NCI-H82 treated with DMSO at 0.1 percent for 48 hours (cell line): ENCODE data around the gene MBD3.
"Not testable (repeated sequence)": the region's sequence is repeated elsewhere in the genome, so short reads cannot be mapped to it uniquely, and the experiment has no call there.

Source experiments
- DNase-seq: peaks from one replicate; lab custom pipeline; 2025; ENCODE audit not compliant: unreplicated experiment; lab: John Stamatoyannopoulos, UW

The MBD3 gene

GRCh38 chr19:1592755-1593500 lies at the start of gene MBD3:
Gene MBD3, minus strand, starts transcription at chr19:1592865. Its CDS starts 234 bp downstream, at chr19:1592631.
- DNase-seq, result peak; percentile 69

GRCh38 chr19:1640893-1641448 lies 48.3 kb upstream of the MBD3 start:
- not testable (repeated sequence) for DNase-seq

- no peak for DNase-seq
Observed at GRCh38 chr19:1636325-1637236, 43.9 kb upstream of the MBD3 start.

GRCh38 chr19:1634938-1635243 lies 42.2 kb upstream of the MBD3 start:
- no peak for DNase-seq

GRCh38 chr19:1634242-1634937 lies 41.7 kb upstream of the MBD3 start:
- DNase-seq, result no peak

DNA sequence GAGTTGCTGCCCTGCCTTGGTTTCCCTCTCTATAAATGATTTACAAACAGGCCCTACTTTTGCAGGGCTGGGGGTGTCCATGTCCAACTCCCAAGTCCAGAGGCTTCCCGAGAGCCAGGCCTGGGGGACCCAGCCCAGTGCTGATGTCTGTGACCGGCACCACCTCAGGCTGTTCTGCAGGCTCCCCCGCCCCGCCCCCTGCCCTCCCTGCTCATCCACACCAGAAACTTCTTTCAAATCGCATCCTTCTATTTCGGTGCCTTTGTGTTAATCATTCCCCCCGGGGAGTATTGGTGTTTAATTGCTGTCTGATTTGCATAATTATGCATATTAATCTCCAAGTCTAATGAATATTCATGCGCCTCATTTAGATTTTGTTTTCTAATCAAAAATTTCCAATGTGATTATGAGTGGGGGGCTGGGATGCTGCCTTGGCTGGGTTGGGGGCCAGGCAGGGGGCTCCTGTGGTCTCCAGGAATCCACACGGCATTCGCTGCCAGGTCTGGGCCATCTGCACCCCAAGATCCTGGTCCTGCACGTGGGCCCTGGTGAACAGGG lies 40.7 kb upstream of the MBD3 start:
- DNase-seq, result no peak

- DNase-seq, result no peak
Observed at GRCh38 chr19:1632462-1633268, 40.0 kb upstream of the MBD3 start.

GRCh38 chr19:1631557-1632100 lies 39.0 kb upstream of the MBD3 start:
- no peak for DNase-seq

- no peak for DNase-seq
Observed at GRCh38 chr19:1630811-1631210, 38.1 kb upstream of the MBD3 start.

DNA sequence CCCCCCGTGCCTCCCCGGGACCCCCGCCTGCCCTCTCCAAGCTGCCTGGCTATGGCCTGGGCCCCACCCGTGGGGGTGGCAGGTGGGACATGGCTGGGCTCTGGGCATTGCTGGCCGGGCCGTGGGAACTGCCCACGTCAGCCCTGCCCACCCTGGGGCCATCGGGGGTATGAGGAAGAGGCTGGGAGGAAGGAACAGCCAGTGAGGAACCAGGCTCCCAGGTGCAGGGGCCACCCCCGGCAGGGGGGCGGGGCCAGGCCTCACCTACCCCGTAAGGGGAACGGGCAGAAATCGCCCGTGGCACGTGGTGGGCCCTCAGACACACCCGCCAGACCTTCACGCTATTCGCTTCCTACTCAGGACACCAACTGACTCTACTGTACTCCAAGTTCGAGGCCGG lies 37.3 kb upstream of the MBD3 start:
- DNase-seq, result no peak

GRCh38 chr19:1629256-1629808 lies 36.7 kb upstream of the MBD3 start:
- no peak for DNase-seq

DNA sequence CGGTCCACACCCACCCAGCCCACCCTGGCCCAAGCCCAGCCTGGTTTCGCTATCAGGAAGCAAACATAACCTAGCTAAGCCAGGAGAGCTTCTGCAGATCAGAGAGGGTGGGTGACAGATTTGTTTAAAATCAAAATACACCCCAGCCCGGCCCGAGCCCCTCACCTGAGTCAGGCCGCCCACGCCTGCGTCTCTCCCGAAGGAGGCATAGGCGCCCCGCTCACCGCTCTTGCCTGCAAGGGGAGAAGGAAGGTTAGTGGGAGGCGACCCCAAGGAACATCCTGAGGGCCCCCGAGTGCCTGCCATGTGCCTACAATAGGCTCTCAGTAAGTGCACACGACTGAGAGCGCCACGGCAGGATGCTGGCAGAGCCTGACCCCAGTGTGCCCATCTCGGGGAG lies 34.5 kb upstream of the MBD3 start:
- no peak for DNase-seq

GRCh38 chr19:1626417-1627010 lies 33.8 kb upstream of the MBD3 start:
- no peak for DNase-seq

GRCh38 chr19:1624458-1624857 lies 31.8 kb upstream of the MBD3 start:
- no peak for DNase-seq

- no peak for DNase-seq
Observed at GRCh38 chr19:1622541-1622940, 29.9 kb upstream of the MBD3 start.

- DNase-seq, result no peak
Observed at GRCh38 chr19:1622007-1622406, 29.3 kb upstream of the MBD3 start.

DNA sequence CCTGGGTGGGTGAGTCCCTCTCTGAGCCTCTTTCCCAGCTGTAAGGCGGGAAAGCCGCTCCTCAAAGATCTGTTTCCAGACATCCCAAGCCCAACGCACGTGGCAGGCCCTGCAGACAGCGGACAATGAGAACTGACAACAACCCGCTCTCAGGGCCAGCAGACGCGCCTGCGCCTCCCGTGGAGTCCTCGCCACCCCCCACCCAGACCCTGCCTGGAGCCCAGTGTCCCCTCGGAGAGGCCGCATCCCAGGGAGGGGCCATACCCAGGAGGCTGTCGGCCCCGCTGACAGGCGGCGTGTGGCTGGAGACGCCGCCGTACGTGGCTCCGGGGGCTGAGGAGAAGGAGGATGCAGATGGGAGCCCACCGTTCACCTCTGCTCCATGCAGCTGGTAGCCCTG lies 28.9 kb upstream of the MBD3 start:
- DNase-seq, result no peak

DNA sequence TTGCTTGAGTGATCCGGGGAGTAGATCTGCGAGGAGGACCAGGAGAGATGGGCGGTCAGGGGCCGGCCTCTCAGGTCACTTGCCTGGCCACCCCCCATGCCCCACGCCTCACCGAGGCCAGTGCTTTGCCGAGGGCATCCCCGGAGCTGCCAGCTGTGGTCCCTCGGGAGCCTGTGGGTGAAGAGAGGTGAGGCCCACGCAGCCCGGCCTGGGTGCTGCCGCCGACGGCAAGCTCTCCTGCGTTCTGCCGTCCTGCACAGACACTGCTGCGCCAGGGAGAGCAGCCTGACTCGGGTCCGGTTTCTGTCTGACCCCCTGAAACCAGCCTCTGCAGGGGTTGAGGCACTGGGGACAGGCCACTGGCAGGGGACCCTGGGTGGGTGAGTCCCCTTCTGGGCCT lies 28.4 kb upstream of the MBD3 start:
- DNase-seq, result no peak

GRCh38 chr19:1620502-1620901 lies 27.8 kb upstream of the MBD3 start:
- DNase-seq, result no peak
